ENCODE data around the gene ZSWIM6.
"Not testable (repeated sequence)": the region's sequence is repeated elsewhere in the genome, so short reads cannot be mapped to it uniquely, and the experiment has no call there.

ZSWIM6 gene

DNA sequence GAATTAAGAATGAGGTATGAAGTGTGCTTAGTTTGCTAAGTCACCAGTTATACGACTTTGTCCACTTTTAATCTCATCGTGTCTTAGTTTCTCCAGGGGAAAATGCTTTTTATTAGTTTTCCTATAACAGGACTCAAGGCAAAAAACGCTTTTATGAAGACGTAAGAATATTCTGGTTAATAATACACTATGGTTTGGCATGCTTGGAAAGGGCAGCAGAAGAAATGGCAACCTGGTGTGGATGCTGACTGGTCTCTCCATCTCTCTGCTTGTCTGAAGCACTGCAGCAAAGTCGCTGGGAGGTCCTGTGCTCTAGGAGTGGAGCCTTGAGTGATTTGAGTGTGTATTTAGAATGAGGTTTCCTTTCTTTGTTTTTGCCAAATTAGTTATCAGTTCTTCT, 78.8 kb downstream of the ZSWIM6 start:
- H3F3A ChIP-seq (ENCODE audit: insufficient read depth, low read length), result no peaks in the 10 kb centered on the region
- H3K9ac ChIP-seq (ENCODE audit: low read length), result no peak overlapping the region
- H2AFZ ChIP-seq (ENCODE audit: low read length), result no peak overlapping the region
- no peak overlapping the region for H3K4me3 ChIP-seq (ENCODE audit: low read depth, low read length, poor library complexity, severe bottlenecking)
- H3K79me2 ChIP-seq (ENCODE audit: insufficient read depth, low read length), result no peaks in the 10 kb centered on the region
- H4K20me1 ChIP-seq (ENCODE audit: insufficient read depth, low read length), result 0 out of 2 replicates have a peak, but pooled peaks cover 4% of the 10 kb centered on the region
- H3K4me2 ChIP-seq (ENCODE audit: low read length), result no peak overlapping the region
- H3K9me3 ChIP-seq (ENCODE audit: low read length), result no peaks in the 10 kb centered on the region
- H3K27ac ChIP-seq (ENCODE audit: low read depth, low read length, poor library complexity, severe bottlenecking), result no peak overlapping the region
- H3K9me2 ChIP-seq (ENCODE audit: low read depth, low read length), result no peaks in the 10 kb centered on the region
- no peaks in the 10 kb centered on the region for H3K27me3 ChIP-seq (ENCODE audit: insufficient read depth, low read length)
- H3K36me3 ChIP-seq (ENCODE audit: insufficient read depth, low read length), result no peaks in the 10 kb centered on the region
- H3K4me1 ChIP-seq (ENCODE audit: insufficient read depth, low read length, severe bottlenecking), result peaks cover 10% of the 10 kb centered on the region
- no peak for TF ChIP-seq EZH2 (IDR thresholded peaks at IDR 0.05; ENCODE audit: borderline replicate concordance, low read length)

DNA sequence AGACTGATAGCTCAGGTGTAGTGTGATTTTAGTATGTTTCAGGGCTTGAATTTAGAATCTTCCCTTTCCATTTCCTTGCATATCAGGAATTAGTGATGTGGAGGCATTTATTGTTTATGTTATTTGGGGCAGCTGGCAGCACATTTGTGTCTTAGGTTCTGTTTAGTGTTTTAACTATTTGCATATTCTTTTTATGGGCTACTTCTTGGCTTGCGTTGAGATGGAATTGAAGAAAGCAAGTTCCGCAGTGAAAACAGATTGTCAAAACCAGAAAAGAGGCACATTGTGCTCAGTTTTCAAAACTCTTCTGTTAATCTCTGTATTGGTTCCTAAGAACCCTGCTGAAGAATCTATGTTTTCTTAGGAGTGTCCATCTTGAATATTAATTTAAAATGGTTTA, 80.3 kb downstream of the ZSWIM6 start:
- H4K20me1 ChIP-seq (ENCODE audit: insufficient read depth, low read length), result 0 out of 2 replicates have a peak, but pooled peaks cover 4% of the 10 kb centered on the region
- no peak overlapping the region for H2AFZ ChIP-seq (ENCODE audit: low read length)
- no peaks in the 10 kb centered on the region for H3K79me2 ChIP-seq (ENCODE audit: insufficient read depth, low read length)

DNA sequence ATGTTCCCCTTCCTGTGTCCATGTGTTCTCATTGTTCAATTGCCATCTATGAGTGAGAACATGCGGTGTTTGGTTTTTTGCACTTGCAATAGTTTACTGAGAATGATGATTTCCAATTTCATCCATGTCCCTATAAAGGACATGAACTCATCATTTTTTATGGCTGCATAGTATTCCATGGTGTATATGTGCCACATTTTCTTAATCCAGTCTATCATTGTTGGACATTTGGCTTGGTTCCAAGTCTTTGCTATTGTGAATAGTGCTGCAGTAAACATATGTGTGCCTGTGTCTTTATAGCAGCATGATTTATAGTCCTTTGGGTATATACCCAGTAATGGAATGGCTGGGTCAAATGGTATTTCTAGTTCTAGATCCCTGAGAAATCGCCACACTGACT, 81.1 kb downstream of the ZSWIM6 start:
- not testable (repeated sequence) for H3K4me2 ChIP-seq (ENCODE audit: low read length); H3K36me3 ChIP-seq (ENCODE audit: insufficient read depth, low read length); H3F3A ChIP-seq (ENCODE audit: insufficient read depth, low read length); H3K27me3 ChIP-seq (ENCODE audit: insufficient read depth, low read length); H4K20me1 ChIP-seq (ENCODE audit: insufficient read depth, low read length); H3K79me2 ChIP-seq (ENCODE audit: insufficient read depth, low read length); H3K27ac ChIP-seq (ENCODE audit: low read depth, low read length, poor library complexity, severe bottlenecking); H3K9ac ChIP-seq (ENCODE audit: low read length); H2AFZ ChIP-seq (ENCODE audit: low read length); H3K4me3 ChIP-seq (ENCODE audit: low read depth, low read length, poor library complexity, severe bottlenecking); H3K9me3 ChIP-seq (ENCODE audit: low read length); H3K9me2 ChIP-seq (ENCODE audit: low read depth, low read length)
- H3K4me1 ChIP-seq (ENCODE audit: insufficient read depth, low read length, severe bottlenecking), result peaks cover 10% of the 10 kb centered on the region

More for the DNA sequence above, 80.3 kb downstream of the ZSWIM6 start:
- no peaks in the 10 kb centered on the region for H3K9me2 ChIP-seq (ENCODE audit: low read depth, low read length)
- H3K36me3 ChIP-seq (ENCODE audit: insufficient read depth, low read length), result no peaks in the 10 kb centered on the region
- no peaks in the 10 kb centered on the region for H3K9me3 ChIP-seq (ENCODE audit: low read length)
- TF ChIP-seq, protein P1, sequence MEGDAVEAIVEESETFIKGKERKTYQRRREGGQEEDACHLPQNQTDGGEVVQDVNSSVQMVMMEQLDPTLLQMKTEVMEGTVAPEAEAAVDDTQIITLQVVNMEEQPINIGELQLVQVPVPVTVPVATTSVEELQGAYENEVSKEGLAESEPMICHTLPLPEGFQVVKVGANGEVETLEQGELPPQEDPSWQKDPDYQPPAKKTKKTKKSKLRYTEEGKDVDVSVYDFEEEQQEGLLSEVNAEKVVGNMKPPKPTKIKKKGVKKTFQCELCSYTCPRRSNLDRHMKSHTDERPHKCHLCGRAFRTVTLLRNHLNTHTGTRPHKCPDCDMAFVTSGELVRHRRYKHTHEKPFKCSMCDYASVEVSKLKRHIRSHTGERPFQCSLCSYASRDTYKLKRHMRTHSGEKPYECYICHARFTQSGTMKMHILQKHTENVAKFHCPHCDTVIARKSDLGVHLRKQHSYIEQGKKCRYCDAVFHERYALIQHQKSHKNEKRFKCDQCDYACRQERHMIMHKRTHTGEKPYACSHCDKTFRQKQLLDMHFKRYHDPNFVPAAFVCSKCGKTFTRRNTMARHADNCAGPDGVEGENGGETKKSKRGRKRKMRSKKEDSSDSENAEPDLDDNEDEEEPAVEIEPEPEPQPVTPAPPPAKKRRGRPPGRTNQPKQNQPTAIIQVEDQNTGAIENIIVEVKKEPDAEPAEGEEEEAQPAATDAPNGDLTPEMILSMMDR (IDR thresholded peaks at IDR 0.05; ENCODE audit: low read length), result no peak
- TF ChIP-seq EZH2 (IDR thresholded peaks at IDR 0.05; ENCODE audit: borderline replicate concordance, low read length), result no peak
- no peaks in the 10 kb centered on the region for H3K27me3 ChIP-seq (ENCODE audit: insufficient read depth, low read length)
- no peaks in the 10 kb centered on the region for H3F3A ChIP-seq (ENCODE audit: insufficient read depth, low read length)
- H3K27ac ChIP-seq (ENCODE audit: low read depth, low read length, poor library complexity, severe bottlenecking), result no peak overlapping the region
- H3K9ac ChIP-seq (ENCODE audit: low read length), result no peak overlapping the region
- H3K4me2 ChIP-seq (ENCODE audit: low read length), result no peak overlapping the region
- H3K4me3 ChIP-seq (ENCODE audit: low read depth, low read length, poor library complexity, severe bottlenecking), result no peak overlapping the region
- H3K4me1 ChIP-seq (ENCODE audit: insufficient read depth, low read length, severe bottlenecking), result peaks cover 10% of the 10 kb centered on the region

DNA sequence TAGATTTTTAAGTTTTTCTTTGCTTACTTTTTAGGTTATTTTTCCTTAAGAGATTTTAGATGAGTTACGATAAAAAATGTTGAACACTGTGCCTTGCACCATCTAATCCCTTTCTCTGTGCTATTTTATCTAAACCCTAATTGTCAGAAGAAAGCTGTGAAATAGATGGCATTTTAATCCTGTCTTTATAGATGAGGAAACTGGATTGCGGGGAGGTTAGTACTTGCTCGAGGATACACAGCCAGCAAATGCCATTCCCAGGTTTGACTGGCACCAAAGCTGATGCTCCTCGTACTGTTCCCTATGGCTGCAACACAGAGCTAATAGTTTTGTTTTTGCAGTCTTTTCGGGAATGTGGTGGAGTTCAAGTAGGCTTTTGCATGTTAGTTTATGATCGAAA, 82.7 kb downstream of the ZSWIM6 start:
- Histone ChIP-seq H3K4me3 (ENCODE audit: low read depth, low read length, poor library complexity, severe bottlenecking) (no peak overlapping the region), H3K9me3 (ENCODE audit: low read length) (no peaks in the 10 kb centered on the region), H3K79me2 (ENCODE audit: insufficient read depth, low read length) (no peaks in the 10 kb centered on the region), H3K9ac (ENCODE audit: low read length) (no peak overlapping the region), H3K9me2 (ENCODE audit: low read depth, low read length) (no peaks in the 10 kb centered on the region), H3K27me3 (ENCODE audit: insufficient read depth, low read length) (no peaks in the 10 kb centered on the region), H3F3A (ENCODE audit: insufficient read depth, low read length) (no peaks in the 10 kb centered on the region), H3K4me1 (ENCODE audit: insufficient read depth, low read length, severe bottlenecking) (no peaks in the 10 kb centered on the region), H3K27ac (ENCODE audit: low read depth, low read length, poor library complexity, severe bottlenecking) (no peak overlapping the region), H2AFZ (ENCODE audit: low read length) (no peak overlapping the region), H3K4me2 (ENCODE audit: low read length) (no peak overlapping the region), H3K36me3 (ENCODE audit: insufficient read depth, low read length) (no peaks in the 10 kb centered on the region), H4K20me1 (ENCODE audit: insufficient read depth, low read length) (no peaks in the 10 kb centered on the region)
- TF ChIP-seq, protein P1 (IDR thresholded peaks at IDR 0.05; ENCODE audit: low read length), result no peak
- TF ChIP-seq EZH2 (IDR thresholded peaks at IDR 0.05; ENCODE audit: borderline replicate concordance, low read length), result no peak
